Stimulated activated CD4-positive, alpha-beta T cell treated with anti-CD3 and anti-CD28 coated beads, Interleukin-2, amount 100 ng/mL, for 4 hours (primary cell): ENCODE data around the gene KCNH2.
"Not testable (repeated sequence)": the region's sequence is repeated elsewhere in the genome, so short reads cannot be mapped to it uniquely, and the experiment has no call there.

ENCODE experiments used
- DNase-seq: peaks from one replicate; pipeline ENCODE4 v3.0.0-alpha.2; 2020; ENCODE audit warnings: low read depth

Gene KCNH2

GRCh38 chr7:150934045-150934766 lies 43.9 kb downstream of the KCNH2 start:
- DNase-seq, result no peak

DNA sequence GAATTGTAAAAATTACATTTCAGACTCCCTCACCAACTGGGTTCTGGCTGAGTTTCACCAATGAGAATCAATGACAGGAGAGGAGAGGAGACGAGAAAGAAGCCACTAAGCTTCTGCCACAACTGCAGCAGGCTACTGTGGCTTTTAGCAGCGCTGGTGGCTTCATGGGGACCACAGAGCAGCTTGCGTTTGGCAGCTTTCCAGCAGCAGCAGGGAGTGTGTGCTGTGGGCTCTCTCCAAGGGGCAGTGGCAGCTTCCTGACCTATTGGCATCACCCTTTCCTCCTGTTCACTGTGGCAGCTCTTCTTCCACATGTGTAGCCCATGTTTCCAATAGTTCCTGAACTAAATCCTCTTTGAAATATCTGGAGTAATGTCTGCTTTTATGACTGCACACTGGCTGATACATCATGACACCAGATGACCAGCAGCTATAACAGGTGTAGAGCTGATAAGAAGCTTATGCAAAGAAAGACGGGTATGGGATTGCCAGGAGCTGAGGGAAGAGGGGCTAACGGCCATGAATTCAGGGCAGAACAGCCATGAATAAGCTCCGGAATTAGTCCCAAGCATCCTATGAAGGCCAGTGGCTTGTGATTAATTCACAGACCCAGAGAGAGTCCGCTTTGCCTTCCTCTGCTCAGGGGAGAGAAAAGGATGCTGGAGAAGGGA lies 46.8 kb downstream of the KCNH2 start:
- DNase-seq, result no peak

DNA sequence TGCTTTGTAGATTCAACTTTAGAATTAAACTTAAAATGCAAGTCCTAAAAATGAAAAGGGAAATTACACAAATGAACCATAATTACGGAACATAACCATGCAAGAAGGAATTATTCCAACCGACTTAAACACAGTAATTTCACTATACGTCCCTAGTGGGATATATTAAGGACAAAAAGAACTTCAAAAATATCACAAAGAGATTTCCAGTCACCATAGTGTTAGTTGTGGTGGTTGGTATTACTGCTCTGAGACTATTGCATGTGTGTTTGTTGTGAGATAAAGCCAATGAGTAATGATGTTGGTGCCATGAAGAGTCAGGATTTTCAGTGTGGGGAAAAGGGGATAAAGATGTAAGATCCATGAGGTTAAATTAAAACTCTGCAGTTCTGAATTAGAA lies 49.6 kb downstream of the KCNH2 start:
- DNase-seq, result no peak

DNA sequence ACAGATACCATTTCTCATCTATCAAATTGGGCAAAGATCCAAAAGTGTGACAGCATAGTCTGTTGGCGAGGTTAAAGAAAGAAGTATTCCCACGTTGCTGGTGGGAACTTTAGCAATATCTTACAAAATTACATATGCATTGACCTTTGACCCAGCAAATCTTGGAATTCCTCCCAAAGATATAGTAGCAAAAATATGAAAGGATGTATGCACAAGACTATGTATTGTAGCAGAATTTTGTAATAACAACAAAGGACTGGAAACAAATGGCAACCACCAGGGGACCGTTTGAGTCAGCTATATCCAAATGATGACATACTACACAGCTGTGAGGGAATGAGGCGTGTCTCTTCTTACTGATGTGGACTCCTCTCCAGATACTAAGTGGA lies 50.2 kb downstream of the KCNH2 start:
- DNase-seq, result no peak

DNA sequence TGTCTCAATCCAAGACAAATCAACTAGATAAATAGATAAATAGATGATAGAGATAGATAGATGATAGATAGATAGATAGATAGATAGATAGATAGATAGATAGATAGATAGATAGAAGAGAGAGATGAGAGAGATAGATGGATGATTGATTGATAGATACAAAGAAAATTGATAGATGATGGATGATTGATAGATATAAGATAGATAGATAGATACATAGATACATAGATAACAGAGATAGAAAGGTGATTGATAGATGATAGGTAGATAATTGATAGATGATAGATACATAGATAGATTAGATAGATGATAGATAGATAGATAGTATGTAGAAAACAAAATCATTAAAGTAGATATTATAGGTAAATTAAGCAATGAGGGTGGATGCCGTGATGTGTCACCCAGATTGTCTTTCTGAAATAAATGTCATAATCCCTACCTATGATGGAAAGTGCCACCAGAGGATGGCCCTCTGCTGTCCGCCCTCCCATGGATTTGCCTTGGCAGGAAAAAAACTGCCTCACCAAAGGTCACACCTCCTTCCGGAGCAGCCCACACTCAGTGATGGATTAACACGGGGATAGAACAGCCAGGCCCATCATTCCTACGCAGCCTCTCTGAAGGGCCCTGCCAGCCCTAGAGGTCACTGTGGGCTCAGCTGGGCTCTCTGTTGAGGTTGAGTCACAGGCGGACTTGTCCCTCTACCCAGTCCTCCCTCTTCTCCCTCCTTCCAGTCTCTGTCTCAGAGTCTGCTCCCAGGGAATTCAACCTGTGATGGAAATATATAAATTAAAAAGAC lies 50.8 kb downstream of the KCNH2 start:
- no peak for DNase-seq

GRCh38 chr7:150926066-150926465 lies 52.1 kb downstream of the KCNH2 start:
- DNase-seq, result no peak

- DNase-seq, result no peak
Observed at GRCh38 chr7:150924369-150924781, 53.7 kb downstream of the KCNH2 start.

DNA sequence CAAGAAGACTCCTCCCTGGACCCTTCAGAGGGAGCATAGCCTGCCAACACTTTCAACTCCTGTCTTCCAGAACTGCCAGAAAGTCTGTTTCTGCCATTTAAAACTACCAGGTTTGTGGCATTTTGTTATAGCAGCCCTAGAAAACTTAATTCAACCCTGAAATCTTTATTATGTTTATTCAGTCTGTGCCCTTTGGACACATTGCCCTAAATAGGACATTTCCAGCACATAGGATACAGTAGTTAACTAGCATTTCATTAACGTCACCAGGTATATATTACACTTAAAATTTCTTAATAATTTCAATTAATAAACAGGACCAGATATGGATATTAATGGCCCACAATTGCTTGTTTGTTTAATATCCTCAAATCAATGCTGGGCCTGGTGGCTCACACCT lies 54.3 kb downstream of the KCNH2 start:
- no peak for DNase-seq

DNA sequence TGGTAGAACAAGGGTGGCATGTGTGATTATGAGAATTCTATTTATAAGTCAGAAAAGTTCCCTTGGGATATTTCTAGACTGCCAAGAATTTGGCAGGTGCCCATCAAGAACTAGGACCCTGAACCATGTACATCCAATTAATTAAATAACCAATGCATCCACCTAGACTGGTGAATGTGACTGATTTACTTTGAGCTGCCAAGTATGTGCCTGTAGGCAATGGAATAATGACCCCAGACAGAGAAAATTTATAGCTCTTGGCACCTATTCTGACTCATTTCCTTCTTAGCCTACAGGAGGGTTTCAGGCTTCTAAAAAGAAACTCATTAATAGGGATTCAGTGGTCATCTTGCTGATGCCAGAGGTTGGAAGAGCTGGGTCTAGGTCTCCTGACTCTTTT lies 54.9 kb downstream of the KCNH2 start:
- DNase-seq, result no peak

GRCh38 chr7:150919160-150919559 lies 59.0 kb downstream of the KCNH2 start:
- DNase-seq, result no peak

GRCh38 chr7:150918378-150918777 lies 59.7 kb downstream of the KCNH2 start:
- no peak for DNase-seq

GRCh38 chr7:150917969-150918368 lies 60.2 kb downstream of the KCNH2 start:
- DNase-seq, result no peak

DNA sequence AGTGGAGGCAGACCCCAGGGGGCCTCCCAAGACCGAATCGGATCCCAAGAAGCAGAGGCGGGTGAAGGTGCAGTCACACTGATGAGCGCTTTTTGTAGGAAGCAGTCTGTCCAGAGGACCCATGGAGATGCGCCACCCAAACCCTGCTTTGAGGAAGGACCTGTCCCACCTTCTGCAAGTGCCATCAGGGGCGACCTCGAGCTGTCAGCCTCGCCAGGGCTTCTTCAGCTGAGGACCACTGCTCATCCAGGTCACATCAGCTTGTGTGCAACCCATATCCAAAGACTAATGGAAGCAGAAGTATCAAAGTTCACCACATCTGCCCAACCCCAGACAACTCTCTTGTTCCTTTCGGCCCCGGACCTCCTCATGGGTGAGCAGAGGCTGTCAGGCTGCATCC lies 61.5 kb downstream of the KCNH2 start:
- no peak for DNase-seq

- no peak for DNase-seq
Observed at GRCh38 chr7:150914966-150915365, 63.2 kb downstream of the KCNH2 start.

GRCh38 chr7:150914196-150914595 lies 63.9 kb downstream of the KCNH2 start:
- DNase-seq, result no peak

- DNase-seq, result no peak
Observed at GRCh38 chr7:150912427-150912826, 65.7 kb downstream of the KCNH2 start.

DNA sequence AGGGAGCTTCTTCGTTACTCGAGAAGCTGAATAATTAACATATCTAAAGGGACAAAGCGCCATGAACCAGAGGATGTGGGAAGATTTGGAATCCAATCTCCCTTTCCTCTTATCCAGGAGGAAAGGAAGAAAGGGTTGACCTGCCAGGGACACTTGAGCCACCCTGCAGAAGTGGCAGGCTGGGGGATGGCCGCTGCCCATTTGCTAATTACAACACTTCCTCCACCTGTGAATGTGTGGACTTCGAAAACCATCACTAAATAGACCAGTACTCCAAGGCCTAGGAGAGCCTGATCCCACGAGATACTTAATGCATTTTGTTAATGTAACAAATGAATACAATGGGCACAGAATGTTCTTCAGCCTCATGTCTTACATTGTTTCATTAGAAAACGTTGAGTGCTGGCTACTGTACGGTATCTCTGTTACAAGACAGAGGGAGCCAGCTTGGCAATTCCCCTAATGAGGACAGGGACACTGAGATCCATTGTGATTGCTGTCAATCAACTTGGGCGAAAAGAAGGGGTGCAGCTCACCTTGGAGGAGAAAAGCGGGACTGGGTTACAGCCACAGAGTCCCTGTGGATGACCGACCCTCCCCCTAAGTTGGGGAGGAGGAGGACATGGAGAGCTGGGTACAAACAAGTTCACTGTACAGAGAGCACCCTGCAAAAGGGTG lies 66.4 kb downstream of the KCNH2 start:
- no peak for DNase-seq

DNA sequence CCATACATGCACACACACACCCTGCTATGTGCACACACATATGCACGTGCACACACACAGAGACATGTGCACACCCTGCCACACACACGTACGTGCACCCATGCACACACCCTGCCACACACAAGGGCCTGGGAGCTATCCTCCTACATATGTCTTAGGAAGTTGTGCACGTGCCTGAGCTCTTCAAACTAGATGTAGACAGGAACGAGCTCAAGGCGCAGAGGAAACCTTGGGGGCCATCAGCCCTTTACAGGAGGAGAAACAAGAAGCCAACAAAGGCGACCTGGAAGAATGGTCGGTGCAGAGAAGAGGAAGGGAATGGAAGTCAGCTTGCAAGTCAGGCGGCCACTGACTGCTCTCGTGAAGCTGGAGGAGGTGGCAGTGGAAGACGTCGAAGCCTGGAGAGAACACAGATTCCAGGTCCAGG lies 67.1 kb downstream of the KCNH2 start:
- DNase-seq, result no peak

- not testable (repeated sequence) for DNase-seq
Observed at GRCh38 chr7:150910305-150910995, 67.7 kb downstream of the KCNH2 start.

DNA sequence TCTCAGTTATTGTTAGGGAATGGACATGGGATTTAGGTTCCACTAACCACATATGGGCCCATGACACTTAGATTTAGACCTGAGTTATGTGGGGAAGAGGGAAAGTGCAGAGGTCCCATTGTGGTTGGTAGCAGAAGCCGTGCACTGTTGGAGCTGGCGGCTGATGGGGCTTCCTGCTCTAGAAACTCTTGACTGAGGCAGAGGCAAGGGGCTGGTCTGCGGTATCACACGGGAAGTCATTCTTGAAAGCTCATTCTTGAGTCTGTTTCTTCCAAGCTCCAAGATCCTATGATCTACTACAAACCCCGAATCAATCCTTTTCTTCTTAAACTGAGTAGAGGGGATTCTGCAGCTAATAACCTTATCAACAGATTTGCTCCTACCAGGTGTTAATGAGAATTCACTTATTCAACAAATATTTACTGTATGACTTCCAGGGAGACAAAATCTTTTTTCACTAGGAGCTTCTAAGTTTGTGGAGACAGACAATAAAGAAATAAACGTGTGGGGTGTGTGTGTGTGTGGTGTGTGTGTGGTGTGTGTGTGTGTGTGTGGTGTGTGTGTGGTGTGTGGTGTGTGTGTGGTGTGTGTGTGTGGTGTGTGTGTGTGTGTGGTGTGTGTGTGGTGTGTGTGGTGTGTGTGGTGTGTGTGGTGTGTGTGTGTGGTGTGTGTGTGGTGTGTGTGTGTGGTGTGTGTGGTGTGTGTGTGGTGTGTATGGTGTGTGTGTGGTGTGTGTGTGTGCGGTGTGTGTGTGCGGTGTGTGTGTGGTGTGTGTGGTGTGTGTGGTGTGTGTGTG lies 68.7 kb downstream of the KCNH2 start:
- DNase-seq, result no peak

GRCh38 chr7:150908173-150908572 lies 69.9 kb downstream of the KCNH2 start:
- no peak for DNase-seq
